Upper lobe of left lung (tissue), 4 donors: ENCODE data around the gene PSD2.

Experiments used
- EP300 ChIP-seq, 4 donors: sonication (generic); formaldehyde crosslinking; IDR thresholded peaks; one replicate each; pipeline ENCODE4 v1.5.1; 2017; ENCODE audit warnings: antibody characterized with exemption in 4 of 4, control low read depth in 2 of 4
- POLR2A ChIP-seq, 4 donors: fragments of 450-650 bp; IDR thresholded peaks; one replicate each; pipeline ENCODE4 v1.5.1; 2016 to 2017; ENCODE audit warnings: antibody characterized with exemption in 4 of 4, mild to moderate bottlenecking in 2 of 4
- POLR2AphosphoS5 ChIP-seq, 2 donors: sonication (generic); formaldehyde crosslinking; IDR thresholded peaks; one replicate each; pipeline ENCODE4 v1.5.1; 2017; ENCODE audit warnings: antibody characterized with exemption in 2 of 2
- TF ChIP-seq, protein P1 (sequence below), 6 experiments: fragments of 450-650 bp in 4 of 6; fragments of 200-600 bp in 2 of 6; sonication (generic) in 2 of 6; IDR thresholded peaks; one replicate each; pipeline ENCODE4 v1.5.1; 2016 to 2019; ENCODE audit warnings: antibody characterized with exemption in 6 of 6

DNA sequence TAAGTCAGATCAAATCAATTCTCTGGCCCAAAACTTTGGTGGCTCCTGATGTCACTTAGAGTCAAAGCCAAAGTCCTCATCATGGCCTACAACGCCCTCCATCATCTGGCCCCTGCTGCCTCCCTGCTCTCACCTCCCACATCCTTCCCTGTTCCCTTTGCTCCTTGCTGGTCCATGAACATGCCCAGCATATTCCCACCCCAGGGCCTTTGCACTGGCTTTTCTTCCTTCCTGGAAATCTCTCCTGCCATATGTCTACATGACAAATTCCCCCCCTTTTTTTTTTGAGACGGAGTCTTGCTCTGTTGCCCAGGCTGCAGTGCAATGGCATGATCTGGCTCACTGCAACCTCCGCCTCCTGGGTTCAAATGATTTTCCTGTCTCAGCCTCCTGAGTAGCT is 11.1 kb upstream of the PSD2 start:
- TF ChIP-seq, protein P1, sequence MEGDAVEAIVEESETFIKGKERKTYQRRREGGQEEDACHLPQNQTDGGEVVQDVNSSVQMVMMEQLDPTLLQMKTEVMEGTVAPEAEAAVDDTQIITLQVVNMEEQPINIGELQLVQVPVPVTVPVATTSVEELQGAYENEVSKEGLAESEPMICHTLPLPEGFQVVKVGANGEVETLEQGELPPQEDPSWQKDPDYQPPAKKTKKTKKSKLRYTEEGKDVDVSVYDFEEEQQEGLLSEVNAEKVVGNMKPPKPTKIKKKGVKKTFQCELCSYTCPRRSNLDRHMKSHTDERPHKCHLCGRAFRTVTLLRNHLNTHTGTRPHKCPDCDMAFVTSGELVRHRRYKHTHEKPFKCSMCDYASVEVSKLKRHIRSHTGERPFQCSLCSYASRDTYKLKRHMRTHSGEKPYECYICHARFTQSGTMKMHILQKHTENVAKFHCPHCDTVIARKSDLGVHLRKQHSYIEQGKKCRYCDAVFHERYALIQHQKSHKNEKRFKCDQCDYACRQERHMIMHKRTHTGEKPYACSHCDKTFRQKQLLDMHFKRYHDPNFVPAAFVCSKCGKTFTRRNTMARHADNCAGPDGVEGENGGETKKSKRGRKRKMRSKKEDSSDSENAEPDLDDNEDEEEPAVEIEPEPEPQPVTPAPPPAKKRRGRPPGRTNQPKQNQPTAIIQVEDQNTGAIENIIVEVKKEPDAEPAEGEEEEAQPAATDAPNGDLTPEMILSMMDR (IDR thresholded peaks at IDR 0.05): no peak
- no peak for TF ChIP-seq POLR2A (IDR thresholded peaks at IDR 0.05)
- no peak for TF ChIP-seq POLR2AphosphoS5 (IDR thresholded peaks at IDR 0.05)
- no peak for TF ChIP-seq EP300 (IDR thresholded peaks at IDR 0.05)
